SK-N-MC (cell line): Measurements from ENCODE around the gene TNP1.

ENCODE experiments used
- DNase-seq: peaks from one replicate; pipeline ENCODE4 v3.0.0-alpha.2; 2011; ENCODE audit warnings: low read depth, low spot score
- H3K27ac ChIP-seq: fragments of 200-600 bp; sonication (generic); 2 replicates; pipeline ENCODE4 v1.5.1; 2016; ENCODE audit warnings: mixed run types
- H3K36me3 ChIP-seq: fragments of 200-600 bp; sonication (generic); 2 replicates; pipeline ENCODE4 v1.6.1; 2017; ENCODE audit warnings: antibody characterized with exemption, low read length, mixed read lengths; ENCODE audit not compliant: insufficient read depth
- H3K4me3 ChIP-seq: fragments of 200-600 bp; sonication (generic); 2 replicates; pipeline ENCODE4 v1.5.1; 2016
- H3K9ac ChIP-seq: fragments of 200-600 bp; sonication (generic); 2 replicates; pipeline ENCODE4 v1.8.0; 2017; ENCODE audit warnings: mixed run types, mixed read lengths; ENCODE audit not compliant: insufficient read length
- H3K9me3 ChIP-seq: fragments of 200-600 bp; sonication (generic); 2 replicates; pipeline ENCODE4 v1.6.1; 2017; ENCODE audit warnings: low read depth, mild to moderate bottlenecking, antibody characterized with exemption, low read length, moderate library complexity, mixed read lengths
- EZH2 ChIP-seq: fragments of 200-600 bp; sonication (generic); IDR thresholded peaks from one replicate; pipeline ENCODE4 v1.6.1; 2017; ENCODE audit warnings: antibody characterized with exemption
- FOXP2 ChIP-seq: optimal IDR thresholded peaks from 2 replicates; pipeline ENCODE3; 2011; ENCODE audit warnings: mild to moderate bottlenecking, moderate library complexity; ENCODE audit not compliant: insufficient read depth; ENCODE audit errors: extremely low read length, control extremely low read depth
- POLR2AphosphoS5 ChIP-seq: IDR thresholded peaks from 2 replicates; pipeline ENCODE4 v1.6.1; 2012; ENCODE audit warnings: mild to moderate bottlenecking, low read depth, low read length, borderline replicate concordance

TNP1 gene, protein sequence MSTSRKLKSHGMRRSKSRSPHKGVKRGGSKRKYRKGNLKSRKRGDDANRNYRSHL

DNA sequence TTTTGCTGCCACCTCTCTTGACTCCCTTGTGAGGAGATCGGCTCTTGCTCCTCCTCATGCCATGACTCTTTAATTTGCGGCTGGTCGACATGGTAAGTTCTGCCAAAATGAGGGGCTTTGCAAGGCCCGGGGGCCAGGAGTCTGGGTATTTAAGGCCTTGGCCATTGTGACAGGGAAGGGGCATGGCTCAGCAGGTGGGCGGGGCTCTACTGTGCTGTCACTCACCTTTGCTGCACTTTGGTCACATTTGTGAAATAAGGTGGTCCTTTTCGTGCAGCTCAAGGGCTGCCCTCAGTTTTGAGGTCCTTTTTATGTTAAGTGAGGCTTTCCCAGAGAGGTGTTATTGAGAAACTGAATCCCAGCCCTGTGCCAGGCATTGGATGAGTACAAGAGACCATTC is at the start of gene TNP1:
TSS of gene TNP1 (minus strand) at position 121 of the 400 bp plus-strand sequence. CDS start at position 91, 30 bp downstream.
- H3K9me3 ChIP-seq, result no peaks in the 10 kb centered on the region
- DNase-seq, result no peak
- H3K36me3 ChIP-seq, result no peaks in the 10 kb centered on the region
- H3K9ac ChIP-seq, result no peak within 1 kb of the TSS
- TF ChIP-seq POLR2AphosphoS5 (no peak), EZH2 (no peak), FOXP2 (no peak)
- no peak within 1 kb of the TSS for H3K4me3 ChIP-seq
- H3K27ac ChIP-seq, result no peak within 1 kb of the TSS

GRCh38 chr2:216908300-216908699 is 48.4 kb upstream of the TNP1 start:
- no peak overlapping the region for H3K27ac ChIP-seq
- H3K9ac ChIP-seq, result no peak overlapping the region
- H3K9me3 ChIP-seq, result no peaks in the 10 kb centered on the region
- H3K36me3 ChIP-seq, result no peaks in the 10 kb centered on the region
- H3K4me3 ChIP-seq, result no peak overlapping the region
- no peak for TF ChIP-seq POLR2AphosphoS5
- TF ChIP-seq FOXP2, result no peak
- TF ChIP-seq EZH2, result no peak
- no peak for DNase-seq

GRCh38 chr2:216905649-216906329 is 45.9 kb upstream of the TNP1 start:
- Histone ChIP-seq H3K9ac (no peak overlapping the region), H3K36me3 (no peaks in the 10 kb centered on the region), H3K4me3 (no peak overlapping the region), H3K9me3 (no peaks in the 10 kb centered on the region), H3K27ac (no peak overlapping the region)
- no peak for DNase-seq
- TF ChIP-seq EZH2, result no peak
- no peak for TF ChIP-seq POLR2AphosphoS5
- TF ChIP-seq FOXP2, result no peak

- Histone ChIP-seq H3K4me3 (no peak overlapping the region), H3K9ac (no peak overlapping the region), H3K9me3 (no peaks in the 10 kb centered on the region), H3K36me3 (no peaks in the 10 kb centered on the region), H3K27ac (no peak overlapping the region)
- no peak for DNase-seq
- TF ChIP-seq EZH2 (no peak), FOXP2 (no peak), POLR2AphosphoS5 (no peak)
Observed at GRCh38 chr2:216904974-216905373, 45.1 kb upstream of the TNP1 start.

GRCh38 chr2:216904554-216904953 is 44.7 kb upstream of the TNP1 start:
- Histone ChIP-seq H3K9me3 (no peaks in the 10 kb centered on the region), H3K4me3 (no peak overlapping the region), H3K9ac (no peak overlapping the region), H3K36me3 (no peaks in the 10 kb centered on the region), H3K27ac (no peak overlapping the region)
- no peak for DNase-seq
- TF ChIP-seq EZH2, result no peak
- TF ChIP-seq POLR2AphosphoS5, result no peak

- H3K27ac ChIP-seq, result no peak overlapping the region
- H3K4me3 ChIP-seq, result no peak overlapping the region
- H3K9ac ChIP-seq, result no peak overlapping the region
- no peak for DNase-seq
- H3K9me3 ChIP-seq, result no peaks in the 10 kb centered on the region
- no peaks in the 10 kb centered on the region for H3K36me3 ChIP-seq
- no peak for TF ChIP-seq EZH2
- no peak for TF ChIP-seq FOXP2
- no peak for TF ChIP-seq POLR2AphosphoS5
Observed at GRCh38 chr2:216903470-216903869, 43.6 kb upstream of the TNP1 start.

DNA sequence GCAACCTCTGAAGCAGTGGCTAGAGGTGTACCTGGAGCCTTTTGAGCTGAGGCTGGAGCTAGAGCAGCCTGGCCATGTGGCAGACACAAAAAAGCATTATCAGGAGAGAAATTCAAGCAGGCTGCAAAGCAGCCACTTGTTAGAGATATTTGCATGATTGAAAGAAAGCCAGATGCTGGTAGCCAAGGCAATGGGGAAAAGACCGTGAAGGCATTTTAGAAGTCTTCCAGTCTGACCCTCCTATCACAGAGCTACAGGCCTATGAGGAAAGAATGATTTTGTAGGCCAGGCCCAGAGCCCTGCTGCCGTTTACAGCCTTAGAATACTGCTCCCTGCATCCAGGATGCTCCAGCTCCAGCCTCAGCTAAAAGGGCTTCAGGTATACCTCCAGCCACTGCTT is 41.4 kb upstream of the TNP1 start:
- Histone ChIP-seq H3K27ac (no peak overlapping the region), H3K4me3 (no peak overlapping the region), H3K36me3 (no peaks in the 10 kb centered on the region), H3K9ac (no peak overlapping the region), H3K9me3 (no peaks in the 10 kb centered on the region)
- TF ChIP-seq FOXP2 (no peak), POLR2AphosphoS5 (no peak), EZH2 (no peak)
- DNase-seq, result no peak

- H3K27ac ChIP-seq, result no peak overlapping the region
- TF ChIP-seq EZH2 (no peak), FOXP2 (no peak), POLR2AphosphoS5 (no peak)
- no peak for DNase-seq
- H3K36me3 ChIP-seq, result no peaks in the 10 kb centered on the region
- H3K9me3 ChIP-seq, result no peaks in the 10 kb centered on the region
- H3K9ac ChIP-seq, result no peak overlapping the region
- H3K4me3 ChIP-seq, result no peak overlapping the region
Observed at GRCh38 chr2:216900406-216900805, 40.5 kb upstream of the TNP1 start.

DNA sequence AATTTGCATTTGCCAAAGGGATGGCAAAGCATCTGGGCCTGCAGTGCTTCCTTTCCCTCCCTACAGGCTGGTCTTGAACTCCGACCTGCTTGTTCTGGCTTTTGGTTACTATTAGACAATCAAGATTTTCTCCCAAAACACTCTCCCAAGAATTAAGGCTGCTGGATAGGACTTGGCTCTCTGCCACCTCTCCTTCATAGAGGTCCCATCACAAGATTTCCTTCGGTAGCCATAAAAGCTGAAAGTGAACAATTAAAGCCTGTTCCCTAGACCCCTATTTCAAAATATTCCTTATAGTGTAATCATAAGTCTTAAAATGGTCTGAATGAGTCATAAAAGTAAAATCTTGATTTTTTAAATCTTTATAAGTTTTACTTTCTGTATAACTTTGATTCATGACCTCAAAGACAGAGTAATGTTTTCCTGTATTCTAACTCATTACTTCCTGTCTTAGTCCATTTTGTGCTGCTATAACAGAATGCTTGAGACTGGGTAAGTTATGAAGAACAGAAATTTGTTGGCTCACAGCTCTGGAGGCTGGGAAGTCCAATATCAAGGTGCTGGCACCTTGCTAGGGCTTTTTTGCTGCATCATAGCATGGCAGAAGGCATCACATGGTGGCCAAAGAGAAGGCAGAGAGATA is 37.8 kb upstream of the TNP1 start:
- Histone ChIP-seq H3K27ac (no peak overlapping the region), H3K9ac (no peak overlapping the region), H3K36me3 (no peaks in the 10 kb centered on the region), H3K4me3 (no peak overlapping the region), H3K9me3 (no peaks in the 10 kb centered on the region)
- DNase-seq, result no peak
- TF ChIP-seq EZH2 (no peak), FOXP2 (no peak), POLR2AphosphoS5 (no peak)
